C4-2B (cell line): Measurements from ENCODE around the gene RMRP.
A peak's percentile ranks its signal among the peaks of the same experiment; 100 is the strongest.

Source experiments
- H3K27ac ChIP-seq: fragments of 450-650 bp; 2 replicates; pipeline ENCODE4 v1.5.1; 2017
- CTCF ChIP-seq: fragments of 450-650 bp; conservative IDR thresholded peaks from 2 replicates; pipeline ENCODE4 v1.5.1; 2017; ENCODE audit warnings: mild to moderate bottlenecking
- ZFX ChIP-seq: fragments of 450-650 bp; IDR thresholded peaks from 2 replicates; pipeline ENCODE4 v1.6.1; 2017

RMRP gene

GRCh38 chr9:35673132-35674024 lies 15.6 kb upstream of the RMRP start, which contains the start of gene CA9:
CA9 (plus strand) TSS chr9:35673928; CDS start chr9:35673960, 32 bp downstream.
- H3K27ac ChIP-seq = no peak within 1 kb of the TSS
- TF ChIP-seq CTCF (no peak), ZFX (no peak)

- H3K27ac ChIP-seq = no peak overlapping the region; the same call in 1 of the 2 replicates
- TF ChIP-seq CTCF (no peak), ZFX (no peak)
Measured at GRCh38 chr9:35669331-35670145, 11.7 kb upstream of the RMRP start.

- no peak overlapping the region for H3K27ac ChIP-seq
- TF ChIP-seq CTCF (no peak), ZFX (no peak)
Measured at GRCh38 chr9:35667939-35668338, 10.1 kb upstream of the RMRP start.

DNA sequence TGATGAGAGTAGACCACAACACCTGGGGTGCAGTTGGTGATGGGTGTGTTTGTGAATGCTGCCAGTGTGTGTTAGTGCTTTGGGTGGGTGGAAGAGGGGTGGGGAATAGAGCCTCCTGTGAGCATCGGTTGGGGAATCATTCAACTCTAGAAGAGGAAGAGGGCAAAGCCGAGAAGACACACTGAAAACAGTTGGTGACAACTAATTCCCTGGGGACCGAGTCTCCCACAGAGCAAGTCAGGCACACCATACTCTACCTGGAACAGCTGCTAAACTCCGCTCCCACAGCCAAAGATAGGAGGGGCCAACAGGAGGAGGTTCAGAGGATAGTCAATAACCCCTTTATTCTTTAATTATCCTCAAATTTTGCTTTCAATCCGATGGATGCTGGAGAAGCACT lies 8.7 kb upstream of the RMRP start:
- TF ChIP-seq CTCF = no peak
- TF ChIP-seq ZFX = no peak
- no peak overlapping the region for H3K27ac ChIP-seq

DNA sequence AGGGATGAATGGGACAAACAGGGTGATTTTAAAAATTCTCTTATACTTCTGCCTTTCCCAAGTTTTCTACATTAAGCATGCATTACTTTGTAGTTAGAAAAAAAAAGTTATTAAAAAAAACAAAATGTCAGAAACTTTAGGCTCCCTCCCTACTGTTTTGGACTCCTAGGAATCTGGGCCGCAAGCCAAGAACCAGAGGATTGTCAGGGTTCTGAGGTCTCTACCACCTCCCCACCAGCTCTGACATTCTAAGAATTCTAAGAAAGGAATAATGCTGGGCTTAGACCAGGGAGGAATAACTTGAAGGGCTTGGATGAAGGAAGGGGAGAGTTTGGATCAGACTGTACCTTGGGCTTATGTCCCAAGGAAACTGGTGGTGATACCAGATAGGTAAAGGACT lies 8.2 kb upstream of the RMRP start:
- no peak overlapping the region for H3K27ac ChIP-seq

DNA sequence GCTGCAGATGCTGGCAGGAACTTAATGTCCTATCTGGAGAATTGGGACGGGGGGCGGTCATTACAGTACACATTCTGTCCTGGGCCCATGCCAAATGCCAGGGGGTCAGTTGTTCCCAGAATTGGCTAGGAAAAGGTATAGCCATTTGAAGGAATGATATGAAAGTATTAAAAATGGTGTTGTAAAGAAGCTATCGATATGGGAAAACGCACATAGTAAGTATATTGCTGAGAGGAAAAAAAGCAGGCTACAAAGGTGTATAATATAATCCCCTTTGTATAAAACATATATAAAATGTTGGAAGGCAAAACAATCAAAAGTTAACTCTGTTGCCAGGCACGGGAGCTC lies 7.6 kb upstream of the RMRP start:
- peak overlapping the region; percentile 89 for H3K27ac ChIP-seq
- peak; percentile 42 for TF ChIP-seq CTCF
- no peak for TF ChIP-seq ZFX

More for the DNA sequence above, 8.2 kb upstream of the RMRP start:
- TF ChIP-seq ZFX (no peak), CTCF (no peak)
